ENCODE measurements around the gene ULK4.
"Not testable (repeated sequence)": the region's sequence is repeated elsewhere in the genome, so short reads cannot be mapped to it uniquely, and the experiment has no call there.

Gene ULK4

DNA sequence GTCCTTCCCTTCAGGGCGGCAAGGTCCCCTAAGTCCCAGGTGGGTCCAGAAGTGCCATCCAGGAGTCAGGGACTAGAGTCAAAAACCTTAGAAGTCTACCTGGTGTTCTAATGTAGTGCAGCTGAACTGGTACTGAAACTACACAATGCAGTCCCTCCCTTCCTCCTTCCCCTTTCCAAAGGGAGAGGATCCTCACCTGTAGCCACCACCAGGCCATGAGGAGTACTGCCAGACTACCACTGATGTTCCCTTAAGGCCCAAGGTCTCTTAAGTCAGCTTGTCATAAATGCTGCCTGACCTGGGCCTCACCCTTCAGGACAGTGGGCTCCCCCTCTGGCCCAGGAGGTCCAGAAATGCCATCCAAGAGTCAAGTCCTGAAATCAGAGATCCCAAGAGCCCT lies 98.9 kb downstream of the ULK4 start:
- no peak for DNase-seq

DNA sequence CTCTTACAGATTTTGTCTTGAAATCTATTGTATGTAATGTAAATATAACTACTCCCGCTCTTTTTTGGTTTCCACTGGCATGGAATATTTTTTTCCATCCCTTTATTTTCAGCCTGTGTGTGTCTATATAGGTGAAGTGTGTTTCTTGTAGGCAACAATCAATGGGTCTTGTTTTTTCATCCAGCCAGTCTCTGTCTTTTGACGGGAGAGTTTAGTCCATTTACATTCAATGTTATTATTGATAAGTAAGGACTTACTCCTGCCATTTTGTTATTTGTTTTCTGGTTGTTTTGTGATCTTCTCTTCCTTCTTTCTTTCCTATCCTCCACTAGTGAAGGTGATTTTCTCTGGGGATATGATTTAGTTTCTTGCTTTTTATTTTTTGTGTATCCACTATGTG lies 101.4 kb downstream of the ULK4 start:
- DNase-seq, result not testable (repeated sequence)

DNA sequence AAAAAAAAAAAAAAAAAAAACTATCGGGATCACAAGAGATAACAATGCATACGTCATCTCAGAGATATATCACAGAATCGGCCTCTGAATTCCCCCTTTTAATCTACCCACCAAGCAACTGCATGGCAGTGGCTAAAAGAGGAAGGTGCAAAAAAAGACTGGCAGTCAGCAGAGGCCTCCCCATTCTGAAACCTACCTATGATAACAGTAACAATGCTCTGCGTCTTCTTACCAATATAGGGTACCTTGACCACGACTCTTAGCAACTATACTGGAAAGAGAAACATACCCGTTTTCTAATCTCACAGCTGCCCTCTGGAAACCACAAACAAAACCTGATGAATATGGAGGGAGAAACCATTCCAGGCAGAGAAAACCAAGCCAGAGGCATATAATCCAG lies 106.9 kb downstream of the ULK4 start:
- DNase-seq, result no peak

DNA sequence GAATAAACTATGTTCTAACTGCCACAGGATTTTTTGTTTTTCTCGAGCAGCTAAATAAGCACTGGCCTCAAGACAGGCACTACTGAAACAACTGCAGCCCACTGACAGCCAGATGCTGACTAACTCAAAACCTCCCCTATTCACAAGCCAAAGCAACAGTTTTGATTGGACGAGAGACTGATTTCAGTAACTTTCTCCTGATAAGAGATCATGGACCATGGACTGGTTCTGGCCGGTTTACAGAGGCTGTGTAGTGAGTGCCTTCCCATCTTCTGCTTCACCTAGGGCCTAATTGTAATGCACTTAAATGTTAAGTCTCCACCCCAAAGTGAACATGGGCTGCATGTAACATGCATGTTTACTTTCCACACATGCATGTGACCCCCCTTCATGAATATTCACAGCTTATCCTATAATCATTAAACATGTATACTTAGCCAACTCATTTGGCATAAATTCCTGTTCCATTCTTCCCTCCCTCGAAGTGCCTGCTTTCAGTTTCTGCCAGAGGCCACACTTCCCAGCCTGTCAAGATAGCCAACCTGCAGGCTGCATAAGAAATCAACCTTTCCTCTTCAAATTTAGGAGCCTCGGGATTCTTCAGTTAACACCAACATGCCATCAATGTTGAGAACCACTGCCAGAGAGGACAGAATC lies 108.2 kb downstream of the ULK4 start:
- no peak for DNase-seq

DNA sequence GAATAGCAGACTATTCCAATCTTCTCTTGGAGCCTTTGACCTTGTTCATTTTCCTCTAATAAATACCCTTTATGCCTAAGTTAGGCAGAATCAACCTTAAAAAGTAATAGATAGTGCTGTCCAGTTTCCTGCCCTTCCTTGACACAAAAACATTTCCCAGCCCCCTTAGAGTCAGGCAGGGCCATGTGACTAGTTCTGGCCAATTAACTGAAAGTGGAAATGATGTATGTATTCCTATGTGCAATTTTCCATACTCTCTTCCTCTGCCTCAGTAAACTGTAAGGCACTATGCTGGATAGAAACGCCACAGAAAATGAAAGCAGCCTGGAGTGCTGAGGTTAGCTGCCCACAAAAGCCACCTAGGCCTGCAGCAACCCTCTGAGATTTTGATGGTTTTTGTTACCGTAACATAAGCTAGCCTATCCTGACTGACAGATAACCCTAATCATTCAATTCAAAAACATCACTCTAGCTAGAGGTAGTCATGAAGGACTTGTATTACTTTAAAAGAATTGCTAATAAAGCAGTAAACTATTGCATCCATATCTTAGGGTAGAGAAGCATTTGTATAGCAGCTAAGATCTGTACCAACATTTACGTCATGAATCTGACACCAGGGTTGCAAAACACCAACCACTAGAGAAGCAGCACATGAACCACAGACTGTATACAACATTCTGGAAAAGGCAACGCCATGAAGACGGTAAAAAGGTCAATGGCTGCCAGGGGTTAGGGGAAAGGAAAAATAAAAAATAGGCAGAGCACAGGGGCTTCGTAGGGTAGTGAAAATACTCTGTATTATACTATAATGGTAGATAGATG lies 112.9 kb downstream of the ULK4 start:
- DNase-seq, result no peak

DNA sequence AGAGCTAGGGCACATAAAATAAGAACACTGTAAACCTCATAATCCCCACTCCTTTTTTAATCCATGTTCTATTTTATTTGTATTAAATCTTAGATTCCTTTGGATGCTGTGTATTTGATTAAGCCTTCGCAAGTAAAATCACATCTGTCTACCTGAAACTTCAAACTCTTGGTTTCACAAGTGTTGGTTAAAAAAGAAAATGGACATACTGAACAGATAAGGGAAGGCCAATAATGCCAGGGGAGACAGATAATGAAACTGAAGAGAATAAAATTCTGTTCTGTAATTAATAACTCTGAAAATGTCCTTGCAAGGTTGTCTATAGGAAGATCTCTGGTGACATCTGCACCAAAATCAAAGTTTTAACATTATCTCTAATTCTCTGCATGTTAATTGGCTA lies 114.2 kb downstream of the ULK4 start:
- DNase-seq, result no peak

DNA sequence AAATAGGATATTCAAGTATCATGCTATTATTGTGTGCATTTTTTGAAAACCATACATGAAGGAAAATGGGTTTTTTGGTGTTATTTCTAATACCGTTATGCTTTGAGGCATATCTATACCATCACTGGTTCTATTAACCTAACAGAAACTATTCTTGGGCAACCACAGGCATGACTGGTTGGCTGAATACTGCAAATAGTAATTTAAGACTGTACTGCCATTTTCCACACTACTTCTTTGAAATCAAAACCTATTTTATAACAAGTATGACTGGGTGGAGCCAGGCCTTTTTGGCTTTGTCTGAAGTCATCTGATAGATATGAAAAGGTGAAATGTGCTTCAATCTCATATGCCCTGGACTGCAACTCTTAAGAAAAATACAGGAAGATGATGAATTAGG lies 115.1 kb downstream of the ULK4 start:
- no peak for DNase-seq

DNA sequence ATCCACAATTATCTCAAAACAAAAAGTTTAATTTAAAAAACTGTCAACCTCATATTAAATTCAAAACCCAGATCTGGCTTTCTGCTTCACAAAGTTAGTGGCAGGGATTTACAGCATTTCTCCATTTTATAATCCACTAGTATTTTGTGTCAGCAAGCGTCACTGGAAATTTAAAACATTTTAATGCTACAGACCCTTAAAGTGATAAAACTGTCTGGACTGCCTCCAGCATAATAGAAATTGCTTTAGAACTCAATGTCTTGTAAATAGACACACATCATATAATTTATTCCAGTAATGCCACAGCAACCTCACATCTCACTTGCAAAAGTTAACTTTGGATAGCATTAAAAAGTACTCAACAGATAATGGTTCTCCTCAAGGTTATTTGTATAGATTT lies 116.1 kb downstream of the ULK4 start:
- DNase-seq, result no peak

DNA sequence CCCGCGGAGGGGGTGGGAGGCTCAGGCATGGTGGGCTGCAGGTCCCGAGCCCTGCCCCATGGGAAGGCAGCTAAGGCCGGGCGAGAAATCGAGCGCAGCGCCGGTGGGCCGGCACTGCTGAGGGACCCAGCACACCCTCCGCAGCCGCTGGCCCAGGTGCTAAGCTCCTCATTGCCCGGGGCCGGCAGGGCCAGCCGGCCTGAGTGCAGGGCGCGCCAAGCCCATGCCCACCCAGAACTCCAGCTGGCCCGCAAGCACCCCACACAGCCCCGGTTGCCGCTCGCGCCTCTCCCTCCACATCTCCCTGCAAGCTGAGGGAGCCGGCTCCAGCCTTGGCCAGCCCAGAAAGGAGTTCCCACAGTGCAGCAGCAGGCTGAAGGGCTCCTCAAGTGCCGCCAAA lies 117.6 kb downstream of the ULK4 start:
- not testable (repeated sequence) for DNase-seq

DNA sequence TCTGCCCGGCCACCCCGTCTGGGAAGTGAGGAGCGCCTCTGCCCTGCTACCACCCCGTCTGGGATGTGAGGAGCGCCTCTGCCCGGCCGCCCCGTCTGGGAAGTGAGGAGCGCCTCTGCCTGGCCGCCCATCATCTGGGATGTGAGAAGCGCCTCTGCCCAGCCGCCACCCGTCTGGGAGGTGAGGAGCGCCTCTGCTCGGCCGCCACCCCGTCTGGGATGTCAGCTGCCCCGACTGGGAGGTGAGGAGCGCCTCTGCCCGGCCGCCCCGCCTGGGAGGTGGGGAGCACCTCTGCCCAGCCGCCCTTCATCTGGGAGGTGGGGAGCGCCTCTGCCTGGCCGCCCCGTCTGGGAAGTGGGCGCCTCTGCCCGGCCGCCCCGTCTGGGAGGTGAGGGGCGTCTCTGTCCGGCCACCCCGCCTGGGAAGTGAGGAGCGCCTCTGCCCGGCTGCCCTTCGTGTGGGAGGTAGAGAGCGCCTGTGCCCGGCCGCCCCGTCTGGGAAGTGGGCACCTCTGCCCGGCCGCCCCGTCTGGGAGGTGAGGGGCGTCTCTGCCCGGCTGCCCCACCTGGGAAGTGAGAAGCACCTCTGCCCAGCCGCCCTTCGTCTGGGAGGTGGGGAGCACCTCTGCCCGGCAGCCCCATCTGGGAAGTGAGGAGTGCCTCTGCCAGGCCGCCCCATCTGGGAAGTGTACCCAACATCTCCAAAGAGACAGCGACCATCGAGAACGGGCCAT lies 120.8 kb downstream of the ULK4 start:
- not testable (repeated sequence) for DNase-seq

DNA sequence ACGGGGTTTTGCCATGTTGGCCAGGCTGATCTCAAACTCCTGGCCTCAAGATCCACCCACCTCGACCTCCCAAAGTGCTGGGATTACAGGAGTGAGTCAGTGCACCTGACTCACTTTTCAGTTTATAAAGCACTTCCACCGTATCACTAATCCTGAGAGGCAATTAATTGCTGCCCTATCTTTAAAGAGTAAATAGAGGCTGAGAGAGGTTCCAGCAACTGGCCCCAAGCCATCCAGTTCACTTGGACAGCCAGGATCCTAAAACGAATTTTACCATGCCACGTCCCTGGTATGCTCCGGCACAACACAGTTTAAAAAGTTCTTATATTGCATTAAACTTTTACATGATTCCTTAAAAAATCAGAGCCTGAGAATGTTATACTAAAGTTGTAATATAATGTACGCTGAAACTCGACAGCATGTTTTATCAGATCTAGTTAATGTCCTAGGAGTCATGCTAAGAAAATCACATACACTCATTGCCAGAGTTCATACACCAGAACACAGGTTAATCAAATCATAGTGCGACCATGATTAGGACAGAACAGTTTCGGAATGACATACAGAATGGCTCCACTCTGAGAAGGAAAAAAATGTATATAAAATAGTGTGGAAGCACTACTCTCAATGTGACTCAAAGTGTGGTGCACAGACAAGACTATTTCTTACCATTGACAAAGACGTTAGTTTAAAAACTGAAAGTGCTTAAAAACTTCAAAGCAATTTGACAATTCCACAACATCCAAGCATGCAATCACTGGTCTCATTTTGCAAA lies 125.4 kb downstream of the ULK4 start:
- DNase-seq, result no peak

DNA sequence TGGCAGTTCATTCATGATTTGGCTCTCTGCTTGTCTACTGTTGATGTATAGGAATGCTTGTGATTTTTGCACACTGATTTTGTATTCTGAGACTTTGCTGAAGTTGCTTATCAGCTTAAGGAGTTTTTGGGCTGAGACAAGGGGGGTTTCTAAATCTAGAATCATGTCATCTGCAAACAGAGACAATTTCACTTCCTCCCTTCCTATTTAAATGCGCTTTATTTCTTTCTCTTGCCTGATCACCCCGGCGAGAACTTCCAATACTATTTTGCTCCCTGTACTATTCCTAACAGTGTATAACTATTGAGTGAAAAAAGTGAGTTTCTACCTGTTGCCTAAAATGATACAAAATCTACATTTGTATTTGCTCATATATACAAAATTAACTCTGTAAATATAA lies 128.3 kb downstream of the ULK4 start:
- DNase-seq, result no peak

DNA sequence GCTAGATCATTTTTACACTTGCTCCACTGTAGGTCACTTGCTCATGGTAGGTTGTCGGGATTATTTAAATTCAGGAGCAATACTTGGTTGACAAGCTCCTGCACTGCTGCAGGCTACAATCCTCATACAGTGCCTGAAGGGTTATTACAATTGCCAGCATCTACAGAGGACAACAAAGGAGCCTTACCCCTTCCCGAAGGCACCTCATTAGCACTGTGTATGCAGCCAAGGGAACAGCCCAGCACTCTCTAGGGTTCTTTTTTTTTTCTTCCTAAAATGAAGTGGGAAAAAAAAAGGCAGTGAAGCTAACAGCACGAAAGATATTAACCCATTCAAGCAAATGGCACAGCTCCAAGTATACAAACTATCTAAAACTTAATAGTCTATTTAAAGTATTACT lies 142.7 kb downstream of the ULK4 start:
- DNase-seq, result peak; percentile 6

DNA sequence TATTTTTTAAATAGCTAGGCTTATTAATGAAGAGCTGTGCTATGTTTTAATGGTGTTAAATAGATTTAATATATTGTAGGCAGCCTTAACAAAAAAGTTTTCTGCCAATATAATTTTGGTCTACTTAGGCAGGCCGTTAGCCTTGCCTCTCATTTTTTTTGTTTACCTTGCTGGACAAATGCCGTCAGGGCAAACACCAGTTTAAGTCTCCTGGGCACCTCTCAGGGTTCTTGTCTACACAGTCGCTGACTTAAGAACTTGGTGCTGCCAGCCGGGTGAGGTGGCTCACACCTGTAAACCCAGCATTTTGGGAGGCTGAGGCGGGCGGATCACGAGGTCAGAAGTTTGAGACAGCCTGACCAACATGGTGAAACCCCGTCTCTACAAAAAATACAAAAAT lies 153.3 kb downstream of the ULK4 start:
- no peak for DNase-seq

DNA sequence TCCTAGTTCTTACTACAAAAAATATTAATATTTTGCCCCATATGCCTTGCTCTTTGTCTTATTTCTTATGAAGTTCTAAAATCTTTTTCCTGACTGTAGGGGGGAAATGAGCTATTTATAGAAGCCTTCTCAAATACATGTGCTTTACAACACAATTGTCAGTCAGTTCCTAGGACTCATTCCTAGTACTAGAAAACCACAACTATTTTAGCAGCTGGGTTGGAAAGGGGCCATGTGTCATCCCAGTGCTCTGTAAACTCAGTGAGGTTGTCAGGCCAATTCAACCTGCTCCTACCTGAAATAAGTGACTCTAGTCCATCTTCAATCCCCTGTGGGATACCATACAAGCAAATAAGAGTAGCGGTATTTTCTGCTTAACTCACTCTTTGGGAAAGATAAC lies 153.8 kb downstream of the ULK4 start:
- DNase-seq, result no peak

DNA sequence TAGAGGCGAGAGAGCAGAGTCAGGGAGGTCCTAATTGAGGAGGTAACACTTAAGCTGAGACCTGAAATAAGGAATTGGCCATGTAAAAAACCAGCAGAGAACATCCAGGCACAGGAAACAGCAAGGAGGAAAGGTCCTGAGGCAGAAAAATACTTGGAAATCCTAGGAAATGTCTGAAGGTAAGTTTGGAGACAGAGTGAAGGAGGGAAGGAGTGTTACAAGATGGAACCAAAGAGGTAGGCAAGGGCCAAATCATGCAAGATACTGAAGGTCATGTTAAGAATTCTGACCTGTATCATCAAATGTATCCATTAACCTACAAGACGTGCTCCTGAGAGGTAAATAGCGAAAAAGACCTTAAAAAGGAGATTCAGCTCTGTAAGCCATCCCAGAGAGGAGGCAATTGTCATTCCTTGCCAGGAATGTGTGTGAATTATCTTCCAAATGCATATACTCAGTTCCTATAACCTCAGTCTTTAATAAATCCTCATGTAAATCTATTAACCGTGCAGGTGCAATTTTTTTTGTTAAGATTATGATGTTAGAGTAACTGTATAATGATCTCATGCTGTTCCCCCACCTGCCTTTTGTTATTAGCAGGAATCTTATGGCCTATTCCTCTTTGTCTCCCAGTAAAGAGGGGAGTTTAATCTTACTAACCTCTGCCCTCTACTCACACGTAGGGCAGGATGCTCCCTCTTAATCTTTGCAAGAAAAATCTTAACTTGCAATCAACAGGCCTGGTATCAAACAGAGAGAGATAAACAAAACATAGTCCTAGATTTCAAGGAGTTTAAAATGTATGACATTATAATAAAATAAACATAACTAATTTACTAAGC lies 166.9 kb downstream of the ULK4 start:
- no peak for DNase-seq

DNA sequence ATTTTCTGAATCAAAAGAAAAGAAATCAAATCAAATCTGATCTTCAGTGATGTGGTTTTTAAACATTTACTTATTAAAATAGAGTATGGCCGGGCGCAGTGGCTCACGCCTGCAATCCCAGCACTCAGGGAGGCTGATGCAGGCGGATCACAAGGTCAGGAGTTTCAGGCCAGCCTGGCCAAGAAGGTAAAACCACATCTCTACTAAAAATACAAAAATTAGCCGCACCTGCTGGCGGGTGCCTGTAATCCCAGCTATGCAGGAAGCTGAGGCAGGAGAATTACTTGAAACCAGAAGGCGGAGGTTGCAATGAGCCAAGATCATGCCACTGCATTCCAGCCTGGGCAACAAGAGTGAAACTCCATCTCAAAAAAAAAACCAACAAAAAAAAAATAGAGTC lies 169.1 kb downstream of the ULK4 start:
- DNase-seq, result no peak

DNA sequence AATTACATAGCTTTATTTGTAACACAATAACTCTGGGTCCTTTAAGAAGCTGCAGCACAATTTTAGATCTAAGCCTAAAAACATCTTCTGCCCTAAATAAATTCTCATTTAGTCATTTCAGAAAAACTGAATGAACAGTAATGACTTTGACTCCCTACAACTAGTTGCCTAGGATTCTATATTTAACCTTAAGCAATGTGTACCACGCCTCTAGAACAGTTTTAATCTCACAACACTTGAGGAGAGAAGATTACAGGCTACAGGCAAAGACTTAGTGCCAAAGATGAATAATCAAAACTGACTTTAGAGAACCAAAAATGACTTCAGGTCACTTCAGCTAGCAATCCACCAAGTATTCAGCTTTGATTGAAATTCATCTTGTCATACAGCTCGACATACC lies 192.8 kb downstream of the ULK4 start:
- no peak for DNase-seq

DNA sequence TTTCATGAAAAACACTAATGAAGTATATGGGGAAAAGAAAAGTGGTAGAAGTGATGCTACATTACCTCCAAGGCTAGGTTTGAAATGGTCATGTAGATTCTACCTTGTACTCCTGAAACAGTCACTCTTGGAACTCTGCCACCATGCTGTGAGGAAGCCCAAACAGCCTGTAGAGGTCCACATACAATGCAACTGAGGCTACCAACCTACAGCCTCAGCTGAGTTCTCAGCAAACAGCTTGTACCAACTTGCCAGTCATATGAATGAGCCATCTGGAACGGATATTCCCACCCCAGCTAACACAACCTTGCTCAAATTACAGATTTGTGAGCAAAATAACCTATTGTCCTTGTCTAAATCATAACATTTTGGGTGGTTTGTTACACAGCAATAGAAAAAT lies 193.5 kb downstream of the ULK4 start:
- DNase-seq, result peak; percentile 72

DNA sequence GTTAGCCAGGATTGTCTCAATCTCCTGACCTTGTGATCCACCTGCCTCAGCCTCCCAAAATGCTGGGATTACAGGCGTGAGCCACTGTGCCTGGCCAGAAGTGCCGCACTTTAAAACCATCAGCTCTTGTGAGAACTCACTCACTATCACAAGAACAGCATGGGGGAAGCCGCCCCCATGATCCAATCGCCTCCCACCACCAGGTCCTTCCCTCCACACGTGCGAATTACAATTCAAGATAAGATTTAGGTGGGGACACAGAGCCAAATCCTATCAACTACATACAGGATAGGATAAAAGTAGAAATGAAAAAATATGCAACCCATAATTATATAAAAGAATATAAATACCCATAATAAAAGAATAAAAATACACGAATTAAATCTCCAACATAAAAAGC lies 199.0 kb downstream of the ULK4 start:
- DNase-seq, result not testable (repeated sequence)

DNA sequence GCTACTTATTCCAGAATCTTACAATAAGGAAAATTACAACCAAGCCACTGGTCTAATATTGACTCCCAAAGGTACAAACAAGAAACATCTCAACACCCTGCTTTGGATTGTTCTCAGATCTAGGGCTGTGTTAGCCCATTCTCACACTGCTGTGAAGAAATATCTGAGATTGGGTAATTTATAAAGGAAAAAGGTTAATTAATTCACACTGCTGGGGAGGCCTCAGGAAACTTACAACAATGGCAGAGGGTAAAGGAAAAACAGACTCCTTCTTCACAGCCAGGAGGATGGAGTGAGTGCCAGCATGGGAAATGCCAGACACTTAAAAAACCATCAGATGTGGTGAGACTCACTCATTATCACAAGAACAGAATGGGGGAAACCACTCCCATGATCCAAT lies 208.3 kb downstream of the ULK4 start:
- DNase-seq, result no peak

DNA sequence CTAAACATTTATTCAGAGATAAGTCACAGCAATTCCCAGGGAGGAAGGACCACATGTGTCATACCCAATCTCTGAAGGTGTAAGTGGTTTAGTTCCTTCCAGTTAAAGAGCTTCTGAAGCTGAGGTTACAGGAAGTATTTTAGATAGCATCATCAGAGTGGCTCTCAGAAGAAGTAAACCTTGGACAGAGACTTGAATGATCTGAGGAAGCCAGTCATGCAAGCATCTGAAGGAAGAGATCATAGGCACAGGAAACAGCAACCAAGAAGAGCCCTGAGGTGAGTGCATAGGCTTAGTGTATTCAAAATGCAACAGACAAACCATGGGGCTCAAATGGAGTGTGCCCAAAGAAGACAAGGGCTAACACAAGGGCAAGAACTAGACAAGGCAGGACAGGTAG lies 210.3 kb downstream of the ULK4 start:
- DNase-seq, result no peak
